ENCODE data around the gene SEL1L3. TPM values are rescaled to one million over a fixed set of nuclear protein-coding genes. Genes with fewer than 3 reads are reported as not detected.

SEL1L3 gene
- total and polyA plus RNA-seq, 12 donors = 1.7 to 23.7 (median 4.9) TPM

- WGBS, 4 donors = 76 to 86% (median 81%) methylated on average over 3 of the region's 3 CpGs
- no peaks in the 10 kb centered on the region for H3K4me1 ChIP-seq (replicated peaks in 1 of 2)
- H3K36me3 ChIP-seq (replicated peaks in 1 of 2) = no peaks in the 10 kb centered on the region
- no peaks in the 10 kb centered on the region for H3K9me3 ChIP-seq (replicated peaks in 1 of 3)
- no peak for TF ChIP-seq POLR2A (IDR thresholded peaks at IDR 0.05)
- TF ChIP-seq, protein P1, sequence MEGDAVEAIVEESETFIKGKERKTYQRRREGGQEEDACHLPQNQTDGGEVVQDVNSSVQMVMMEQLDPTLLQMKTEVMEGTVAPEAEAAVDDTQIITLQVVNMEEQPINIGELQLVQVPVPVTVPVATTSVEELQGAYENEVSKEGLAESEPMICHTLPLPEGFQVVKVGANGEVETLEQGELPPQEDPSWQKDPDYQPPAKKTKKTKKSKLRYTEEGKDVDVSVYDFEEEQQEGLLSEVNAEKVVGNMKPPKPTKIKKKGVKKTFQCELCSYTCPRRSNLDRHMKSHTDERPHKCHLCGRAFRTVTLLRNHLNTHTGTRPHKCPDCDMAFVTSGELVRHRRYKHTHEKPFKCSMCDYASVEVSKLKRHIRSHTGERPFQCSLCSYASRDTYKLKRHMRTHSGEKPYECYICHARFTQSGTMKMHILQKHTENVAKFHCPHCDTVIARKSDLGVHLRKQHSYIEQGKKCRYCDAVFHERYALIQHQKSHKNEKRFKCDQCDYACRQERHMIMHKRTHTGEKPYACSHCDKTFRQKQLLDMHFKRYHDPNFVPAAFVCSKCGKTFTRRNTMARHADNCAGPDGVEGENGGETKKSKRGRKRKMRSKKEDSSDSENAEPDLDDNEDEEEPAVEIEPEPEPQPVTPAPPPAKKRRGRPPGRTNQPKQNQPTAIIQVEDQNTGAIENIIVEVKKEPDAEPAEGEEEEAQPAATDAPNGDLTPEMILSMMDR (IDR thresholded peaks at IDR 0.05) = no peak
- H3K4me3 ChIP-seq = no peak overlapping the region
- H3K27ac ChIP-seq = no peak overlapping the region
- no peak for DNase-seq
- H3K27me3 ChIP-seq = no peaks in the 10 kb centered on the region
- intact Hi-C loops (cut with DNase I) = no loop called here
These were observed 118.8 kb downstream of the SEL1L3 start for GRCh38 chr4:25743971-25744370.

DNA sequence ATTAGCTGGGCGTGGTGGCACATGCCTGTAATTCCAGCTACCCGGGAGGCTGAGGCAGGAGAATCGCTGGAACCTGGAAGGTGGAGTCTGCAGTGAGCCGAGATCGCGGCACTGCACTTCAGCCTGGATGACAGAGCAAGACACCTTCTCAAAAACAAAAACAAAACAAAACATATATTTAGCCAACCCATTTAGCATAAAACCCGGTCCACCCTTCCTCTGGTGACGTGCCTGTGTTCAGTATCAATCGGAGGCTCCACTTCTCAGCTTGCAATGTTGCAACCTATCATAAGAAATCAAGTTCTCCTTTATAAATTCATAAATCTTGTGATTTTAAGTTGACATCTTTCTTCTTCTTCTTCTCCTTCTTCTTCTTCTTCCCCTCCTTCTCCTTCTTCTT, 133.2 kb downstream of the SEL1L3 start:
- TF ChIP-seq POLR2A (IDR thresholded peaks at IDR 0.05) = no peak
- TF ChIP-seq, protein P1 (IDR thresholded peaks at IDR 0.05) = no peak
- Histone ChIP-seq H3K4me3 (no peak overlapping the region), H3K9me3 (replicated peaks in 1 of 3) (no peaks in the 10 kb centered on the region), H3K36me3 (replicated peaks in 1 of 2) (no peaks in the 10 kb centered on the region), H3K27ac (no peak overlapping the region), H3K27me3 (no peaks in the 10 kb centered on the region), H3K4me1 (replicated peaks in 1 of 2) (no peaks in the 10 kb centered on the region)
- no peak for DNase-seq
- WGBS, 4 donors = 83 to 90% (median 89%) methylated on average over 9 of the region's 9 CpGs
- intact Hi-C loops (cut with DNase I) = no loop called here

GRCh38 chr4:25728886-25729285, 133.9 kb downstream of the SEL1L3 start:
- H3K27ac ChIP-seq = no peak overlapping the region
- 20 to 35% (median 30%) methylated on average over 3 of the region's 3 CpGs for WGBS, 4 donors
- no peak for DNase-seq
- no peak for TF ChIP-seq POLR2A (IDR thresholded peaks at IDR 0.05)
- TF ChIP-seq, protein P1 (IDR thresholded peaks at IDR 0.05) = no peak
- H3K27me3 ChIP-seq = no peaks in the 10 kb centered on the region
- H3K4me3 ChIP-seq = no peak overlapping the region
- no peaks in the 10 kb centered on the region for H3K36me3 ChIP-seq (replicated peaks in 1 of 2)
- H3K9me3 ChIP-seq (replicated peaks in 1 of 3) = no peaks in the 10 kb centered on the region
- no peaks in the 10 kb centered on the region for H3K4me1 ChIP-seq (replicated peaks in 1 of 2)
- intact Hi-C loops (cut with DNase I) = no loop called here

DNA sequence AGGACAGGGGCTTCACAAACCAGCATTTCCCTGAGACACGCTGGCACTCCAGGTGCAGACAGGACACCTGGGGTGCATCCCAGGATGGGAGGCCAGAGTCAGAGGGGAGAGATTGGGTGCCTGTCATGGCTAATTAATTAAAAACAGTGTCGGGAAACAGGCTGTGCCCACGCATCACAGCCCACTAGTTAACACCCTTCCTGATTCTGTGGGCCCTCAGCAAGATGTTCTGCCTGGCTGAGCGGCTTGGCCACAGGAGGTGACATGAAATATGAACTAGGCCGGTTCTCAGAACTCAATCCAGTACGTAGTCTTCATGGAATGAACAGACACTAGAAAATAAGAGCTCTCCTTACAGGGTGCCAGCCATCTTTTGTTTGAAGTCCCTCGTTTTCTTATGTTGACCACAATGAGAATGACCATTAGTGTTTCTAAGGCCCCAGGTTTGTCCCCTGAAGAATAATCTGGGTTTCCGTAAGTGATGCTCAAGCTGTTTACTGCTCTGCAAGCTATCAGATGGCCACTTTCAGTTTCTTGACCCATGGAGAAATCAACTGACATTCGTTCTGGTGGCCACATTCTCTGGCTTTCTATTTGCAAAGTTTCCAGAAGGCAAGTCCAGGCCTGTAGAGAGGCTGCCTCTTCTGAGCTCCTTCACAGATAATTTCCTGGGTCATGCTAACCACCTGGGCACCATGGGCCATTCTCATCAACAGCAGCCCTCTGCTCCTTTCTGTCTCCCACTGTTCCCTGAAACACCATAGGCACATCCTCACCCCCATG, 134.9 kb downstream of the SEL1L3 start:
- Histone ChIP-seq H3K4me1 (replicated peaks in 1 of 2) (no peaks in the 10 kb centered on the region), H3K36me3 (replicated peaks in 1 of 2) (no peaks in the 10 kb centered on the region), H3K27ac (no peak overlapping the region), H3K27me3 (no peaks in the 10 kb centered on the region), H3K4me3 (no peak overlapping the region), H3K9me3 (replicated peaks in 1 of 3) (no peaks in the 10 kb centered on the region)
- TF ChIP-seq POLR2A (IDR thresholded peaks at IDR 0.05) = no peak
- TF ChIP-seq, protein P1 (IDR thresholded peaks at IDR 0.05) = no peak
- intact Hi-C loops (cut with DNase I) = no loop called here
- no peak for DNase-seq
- WGBS, 4 donors = 74 to 81% (median 75%) methylated on average over 9 of the region's 9 CpGs
